ENCODE data around the gene SPINK1.
"Not testable (repeated sequence)": the region's sequence is repeated elsewhere in the genome, so short reads cannot be mapped to it uniquely, and the experiment has no call there.

The SPINK1 gene

GRCh38 chr5:147844846-147845245 lies 13.4 kb upstream of the SPINK1 start:
- no peak for DNase-seq (ENCODE audit: extremely low spot score)
- no peak for TF ChIP-seq CTCF (IDR thresholded peaks at IDR 0.05; ENCODE audit: control extremely low read depth, extremely low read depth, low read depth, missing control alignments)
- ChIA-PET CTCF (interaction anchor here (1.3 to 5.2 kb wide), 3 partner anchors 10 to 13 kb away, joined by 7 to 31 read pairs (median 9); no protein-coding TSS in a partner anchor), POLR2A (no interaction called here)

GRCh38 chr5:147842869-147843268 lies 11.4 kb upstream of the SPINK1 start:
- CTCF ChIA-PET, result interaction anchor here (5.2 kb wide), 1 partner anchor 15 kb away, joined by 31 read pairs; no protein-coding TSS in a partner anchor

GRCh38 chr5:147836439-147836838 lies 5.0 kb upstream of the SPINK1 start:
- ChIA-PET POLR2A (no interaction called here), CTCF (interaction anchor here (2.1 kb wide), 1 partner anchor 14 kb away, joined by 6 read pairs; no protein-coding TSS in a partner anchor)
- no peak for TF ChIP-seq CTCF (IDR thresholded peaks at IDR 0.05; ENCODE audit: control extremely low read depth, extremely low read depth, low read depth, missing control alignments)
- DNase-seq (ENCODE audit: extremely low spot score), result no peak

More at GRCh38 chr5:147842869-147843268, 11.4 kb upstream of the SPINK1 start:
- POLR2A ChIA-PET, result no interaction called here
- TF ChIP-seq CTCF (IDR thresholded peaks at IDR 0.05; ENCODE audit: control extremely low read depth, extremely low read depth, low read depth, missing control alignments), result no peak
- DNase-seq (ENCODE audit: extremely low spot score), result no peak

GRCh38 chr5:147835386-147835798 lies 3.9 kb upstream of the SPINK1 start:
- TF ChIP-seq CTCF (IDR thresholded peaks at IDR 0.05; ENCODE audit: control extremely low read depth, extremely low read depth, low read depth, missing control alignments), result no peak
- CTCF ChIA-PET, result interaction anchor here (1.0 kb wide), 1 partner anchor 104 kb away, joined by 3 read pairs; no protein-coding TSS in a partner anchor
- no peak for DNase-seq (ENCODE audit: extremely low spot score)
- POLR2A ChIA-PET, result no interaction called here

- DNase-seq (ENCODE audit: extremely low spot score), result no peak
- TF ChIP-seq CTCF (IDR thresholded peaks at IDR 0.05; ENCODE audit: control extremely low read depth, extremely low read depth, low read depth, missing control alignments), result no peak
- POLR2A ChIA-PET, result no interaction called here
- CTCF ChIA-PET, result interaction anchor here (1.1 to 2.8 kb wide), 4 partner anchors 10 to 28 kb away, joined by 3 to 13 read pairs (median 5); no protein-coding TSS in a partner anchor
Measured at GRCh38 chr5:147832541-147832940, 1.1 kb upstream of the SPINK1 start.

- ChIA-PET CTCF (interaction anchor here (1.1 to 2.2 kb wide), 3 partner anchors 27 to 903 kb away, joined by 3 to 9 read pairs (median 3); no protein-coding TSS in a partner anchor), POLR2A (no interaction called here)
- DNase-seq (ENCODE audit: extremely low spot score), result no peak
- TF ChIP-seq CTCF (IDR thresholded peaks at IDR 0.05; ENCODE audit: control extremely low read depth, extremely low read depth, low read depth, missing control alignments), result no peak
Measured at GRCh38 chr5:147830035-147830434, 1.4 kb downstream of the SPINK1 start.

GRCh38 chr5:147827017-147827416 lies 4.5 kb downstream of the SPINK1 start:
- CTCF ChIA-PET; POLR2A ChIA-PET; DNase-seq (ENCODE audit: extremely low spot score): not testable (repeated sequence)
